Fibroblast of lung (primary cell): Measurements from ENCODE around the gene BTG3.

Source experiments
- CTCF ChIP-seq, 2 donors: IDR thresholded peaks in 1 of 2; conservative IDR thresholded peaks in 1 of 2; 1 replicate in 1 of 2; 2 replicates in 1 of 2; pipeline ENCODE4 v1.5.1; 2011 to 2012; ENCODE audit warnings: low read length in 2 of 2, control low read depth in 1 of 2, inconsistent platforms in 1 of 2, low read depth in 1 of 2, mild to moderate bottlenecking in 1 of 2
- EZH2 ChIP-seq: IDR thresholded peaks from 2 replicates; pipeline ENCODE4 v1.5.1; 2012; ENCODE audit warnings: low read length, control low read depth, mild to moderate bottlenecking; ENCODE audit errors: missing control alignments

- TF ChIP-seq CTCF (conservative IDR thresholded peaks at IDR 0.05 in 1 of 2, IDR thresholded peaks at IDR 0.05 in 1 of 2; ENCODE audit: low read depth in 1 of 2, low read length in 2 of 2) (no peak), EZH2 (no peak)
Observed at GRCh38 chr21:17607684-17608083, 5.0 kb downstream of the BTG3 start.
